ENCODE measurements around the gene MAP3K5.

DNA sequence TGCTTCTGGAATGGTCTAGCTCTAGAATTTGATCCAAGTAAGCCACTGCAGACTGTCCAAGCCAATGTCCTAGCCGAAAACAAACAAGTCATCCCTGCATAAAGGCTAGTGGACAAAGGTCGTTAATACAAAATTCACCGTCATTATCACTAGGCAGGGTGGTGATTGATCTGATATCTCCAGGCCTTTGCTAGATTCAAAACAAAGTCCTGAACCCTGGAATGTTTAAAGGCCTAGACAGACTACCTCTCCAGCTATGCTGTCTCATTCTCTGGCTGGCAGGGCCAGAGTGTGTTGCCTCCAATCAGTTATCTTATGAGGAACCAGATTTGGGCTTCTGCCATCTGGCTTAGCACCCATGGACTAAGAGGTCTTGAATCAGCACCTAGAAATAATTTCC, 280.4 kb downstream of the MAP3K5 start:
- TF ChIP-seq CREB5 (CRISPR knock-in tag; IDR thresholded peaks at IDR 0.05; ENCODE audit: low read depth) (no peak), ZFP3 (CRISPR knock-in tag; IDR thresholded peaks at IDR 0.05) (no peak), ZNF565 (CRISPR knock-in tag; conservative IDR thresholded peaks at IDR 0.05; ENCODE audit: low read depth) (no peak), GLIS3 (CRISPR knock-in tag; IDR thresholded peaks at IDR 0.05) (no peak), CSDC2 (CRISPR knock-in tag; IDR thresholded peaks at IDR 0.05) (no peak), ARNTL (CRISPR knock-in tag; IDR thresholded peaks at IDR 0.05; ENCODE audit: borderline replicate concordance, low read depth) (no peak), ZNF70 (CRISPR knock-in tag; IDR thresholded peaks at IDR 0.05) (no peak), ESRRG (CRISPR knock-in tag; IDR thresholded peaks at IDR 0.05) (no peak), BACH2 (CRISPR knock-in tag; IDR thresholded peaks at IDR 0.05; ENCODE audit: borderline replicate concordance) (no peak), RARB (CRISPR knock-in tag; IDR thresholded peaks at IDR 0.05) (no peak), ZNF8 (CRISPR knock-in tag; IDR thresholded peaks at IDR 0.05) (no peak)
- TF ChIP-seq, protein P1, sequence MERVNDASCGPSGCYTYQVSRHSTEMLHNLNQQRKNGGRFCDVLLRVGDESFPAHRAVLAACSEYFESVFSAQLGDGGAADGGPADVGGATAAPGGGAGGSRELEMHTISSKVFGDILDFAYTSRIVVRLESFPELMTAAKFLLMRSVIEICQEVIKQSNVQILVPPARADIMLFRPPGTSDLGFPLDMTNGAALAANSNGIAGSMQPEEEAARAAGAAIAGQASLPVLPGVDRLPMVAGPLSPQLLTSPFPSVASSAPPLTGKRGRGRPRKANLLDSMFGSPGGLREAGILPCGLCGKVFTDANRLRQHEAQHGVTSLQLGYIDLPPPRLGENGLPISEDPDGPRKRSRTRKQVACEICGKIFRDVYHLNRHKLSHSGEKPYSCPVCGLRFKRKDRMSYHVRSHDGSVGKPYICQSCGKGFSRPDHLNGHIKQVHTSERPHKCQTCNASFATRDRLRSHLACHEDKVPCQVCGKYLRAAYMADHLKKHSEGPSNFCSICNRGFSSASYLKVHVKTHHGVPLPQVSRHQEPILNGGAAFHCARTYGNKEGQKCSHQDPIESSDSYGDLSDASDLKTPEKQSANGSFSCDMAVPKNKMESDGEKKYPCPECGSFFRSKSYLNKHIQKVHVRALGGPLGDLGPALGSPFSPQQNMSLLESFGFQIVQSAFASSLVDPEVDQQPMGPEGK (CRISPR knock-in tag; IDR thresholded peaks at IDR 0.05; ENCODE audit: borderline replicate concordance): no peak
- TF ChIP-seq, protein P2, sequence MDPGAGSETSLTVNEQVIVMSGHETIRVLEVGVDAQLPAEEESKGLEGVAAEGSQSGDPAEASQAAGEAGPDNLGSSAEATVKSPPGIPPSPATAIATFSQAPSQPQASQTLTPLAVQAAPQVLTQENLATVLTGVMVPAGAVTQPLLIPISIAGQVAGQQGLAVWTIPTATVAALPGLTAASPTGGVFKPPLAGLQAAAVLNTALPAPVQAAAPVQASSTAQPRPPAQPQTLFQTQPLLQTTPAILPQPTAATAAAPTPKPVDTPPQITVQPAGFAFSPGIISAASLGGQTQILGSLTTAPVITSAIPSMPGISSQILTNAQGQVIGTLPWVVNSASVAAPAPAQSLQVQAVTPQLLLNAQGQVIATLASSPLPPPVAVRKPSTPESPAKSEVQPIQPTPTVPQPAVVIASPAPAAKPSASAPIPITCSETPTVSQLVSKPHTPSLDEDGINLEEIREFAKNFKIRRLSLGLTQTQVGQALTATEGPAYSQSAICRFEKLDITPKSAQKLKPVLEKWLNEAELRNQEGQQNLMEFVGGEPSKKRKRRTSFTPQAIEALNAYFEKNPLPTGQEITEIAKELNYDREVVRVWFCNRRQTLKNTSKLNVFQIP (CRISPR knock-in tag; IDR thresholded peaks at IDR 0.05; ENCODE audit: borderline replicate concordance, low read depth): no peak
